A673 (cell line): Measurements from ENCODE around the gene PCDHGB1.

Experiments used
- EZH2 ChIP-seq: fragments of 200-600 bp; sonication (generic); IDR thresholded peaks from 2 replicates; pipeline ENCODE4 v1.6.1; 2017; ENCODE audit warnings: borderline replicate concordance, low read depth, mild to moderate bottlenecking, mixed read lengths, antibody characterized with exemption, low read length; ENCODE audit not compliant: poor library complexity, severe bottlenecking
- TF ChIP-seq, protein P1 (sequence below): fragments of 300-800, 200-600 bp; sonication (generic); conservative IDR thresholded peaks from 2 replicates; pipeline ENCODE4 v1.5.1; 2017; ENCODE audit warnings: low read depth, mild to moderate bottlenecking, antibody characterized with exemption, low read length, moderate library complexity, mixed read lengths

DNA sequence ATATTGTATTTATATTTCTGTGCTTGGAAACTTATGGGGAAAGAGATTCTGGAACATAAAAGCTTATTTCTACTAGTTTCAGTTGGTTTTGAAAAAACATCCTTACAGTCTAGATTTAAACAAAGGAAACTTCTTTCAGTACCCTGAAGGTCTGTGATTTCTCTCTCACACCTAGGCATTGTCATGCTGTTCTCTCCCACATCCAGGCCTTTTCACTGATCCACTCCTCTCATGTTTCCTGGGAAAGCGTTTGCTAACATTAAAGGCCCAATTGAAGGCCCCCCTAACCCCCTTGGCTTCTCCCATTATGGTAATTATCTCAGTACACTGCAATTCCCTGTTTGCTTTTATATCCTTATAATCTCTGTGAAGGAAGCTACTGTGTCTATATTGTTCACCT lies 7.1 kb upstream of the PCDHGB1 start:
- TF ChIP-seq, protein P1, sequence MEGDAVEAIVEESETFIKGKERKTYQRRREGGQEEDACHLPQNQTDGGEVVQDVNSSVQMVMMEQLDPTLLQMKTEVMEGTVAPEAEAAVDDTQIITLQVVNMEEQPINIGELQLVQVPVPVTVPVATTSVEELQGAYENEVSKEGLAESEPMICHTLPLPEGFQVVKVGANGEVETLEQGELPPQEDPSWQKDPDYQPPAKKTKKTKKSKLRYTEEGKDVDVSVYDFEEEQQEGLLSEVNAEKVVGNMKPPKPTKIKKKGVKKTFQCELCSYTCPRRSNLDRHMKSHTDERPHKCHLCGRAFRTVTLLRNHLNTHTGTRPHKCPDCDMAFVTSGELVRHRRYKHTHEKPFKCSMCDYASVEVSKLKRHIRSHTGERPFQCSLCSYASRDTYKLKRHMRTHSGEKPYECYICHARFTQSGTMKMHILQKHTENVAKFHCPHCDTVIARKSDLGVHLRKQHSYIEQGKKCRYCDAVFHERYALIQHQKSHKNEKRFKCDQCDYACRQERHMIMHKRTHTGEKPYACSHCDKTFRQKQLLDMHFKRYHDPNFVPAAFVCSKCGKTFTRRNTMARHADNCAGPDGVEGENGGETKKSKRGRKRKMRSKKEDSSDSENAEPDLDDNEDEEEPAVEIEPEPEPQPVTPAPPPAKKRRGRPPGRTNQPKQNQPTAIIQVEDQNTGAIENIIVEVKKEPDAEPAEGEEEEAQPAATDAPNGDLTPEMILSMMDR, result no peak
- TF ChIP-seq EZH2, result no peak
